Stomach (tissue), 9 donors: ENCODE data around the gene ACAD10. TPM values are rescaled to one million over a fixed set of nuclear protein-coding genes. Genes with fewer than 3 reads are reported as not detected.
A peak's percentile ranks its signal among the peaks of the same experiment; 100 is the strongest.
"Not testable (repeated sequence)": the region's sequence is repeated elsewhere in the genome, so short reads cannot be mapped to it uniquely, and the experiment has no call there.

Source experiments
- DNase-seq, 2 donors: peaks; one replicate each; pipeline versions ENCODE4 v3.0.0 to v3.0.0-alpha.2; 2013 to 2019
- H3K27ac ChIP-seq, 5 donors: fragments of 200-600 bp in 4 of 5; sonication (generic) in 4 of 5; one replicate each; pipeline ENCODE4 v1.5.1; 2013 to 2019; ENCODE audit warnings: mild to moderate bottlenecking in 1 of 5, moderate library complexity in 1 of 5
- H3K27me3 ChIP-seq, 3 donors: fragments of 200-600 bp; sonication (generic); one replicate each; pipeline ENCODE4 v1.5.1; 2017 to 2019; ENCODE audit warnings: mixed run types in 1 of 3
- H3K36me3 ChIP-seq, 4 donors: fragments of 200-600 bp; sonication (generic); 1 replicate in 3 of 4; 2 replicates in 1 of 4; pipeline ENCODE4 v1.5.1; 2016 to 2019
- H3K4me1 ChIP-seq, 4 donors: fragments of 200-600 bp; sonication (generic); one replicate each; pipeline ENCODE4 v1.5.1; 2016 to 2019
- H3K4me3 ChIP-seq, 4 donors: fragments of 200-600 bp; sonication (generic) in 3 of 4; one replicate each; pipeline ENCODE4 v1.5.1; 2016 to 2019; ENCODE audit warnings: mild to moderate bottlenecking in 1 of 4
- H3K9me3 ChIP-seq, 4 donors: fragments of 200-600 bp; sonication (generic); one replicate each; pipeline ENCODE4 v1.5.1; 2016 to 2019
- CTCF ChIP-seq, 7 experiments: fragments of 450-650 bp in 4 of 7; fragments of 200-600 bp in 3 of 7; sonication (generic) in 3 of 7; IDR thresholded peaks; one replicate each; pipeline ENCODE4 v1.5.1; 2016 to 2019; ENCODE audit warnings: antibody characterized with exemption in 7 of 7, control low read depth in 2 of 7, mild to moderate bottlenecking in 1 of 7
- EP300 ChIP-seq: sonication (generic); formaldehyde crosslinking; IDR thresholded peaks from one replicate; pipeline ENCODE4 v1.6.1; 2017; ENCODE audit warnings: antibody characterized with exemption
- POLR2A ChIP-seq, 4 donors: fragments of 450-650 bp; IDR thresholded peaks; one replicate each; pipeline ENCODE4 v1.6.1; 2016; ENCODE audit warnings: antibody characterized with exemption in 4 of 4, control low read depth in 2 of 4, mild to moderate bottlenecking in 1 of 4, moderate library complexity in 1 of 4
- POLR2AphosphoS5 ChIP-seq, 3 donors: sonication (generic); formaldehyde crosslinking; IDR thresholded peaks; one replicate each; pipeline ENCODE4 v1.6.1; 2016; ENCODE audit warnings: antibody characterized with exemption in 3 of 3
- WGBS, 5 donors: extraction: QIAGEN DNeasy Blood & Tissue Kit in 3 of 5; methylation state at CpG; one replicate each; pipeline versions ENCODE4 v1.1.5 to v1.1.7; 2013 to 2018; 5-methylcytosine and 5-hydroxymethylcytosine counted together
- intact Hi-C: fragments of 100-400 bp; cut with DNase I; formaldehyde crosslinking; loops from one replicate; pipeline ENCODE4 v1.15.1; 2023; ENCODE audit warnings: low total_unique reads
- polyA plus RNA-seq, 3 donors: library from polyadenylated mRNA; stranded (reverse); fragments of 200-250 nt; gene quantifications; one replicate each; pipeline ENCODE4 v1.2.3, GENCODE V29; 2013
- total RNA-seq, 5 donors: library from RNA; depleted of rRNA; stranded (reverse); fragments of >200 nt; gene quantifications; one replicate each; pipeline versions ENCODE4 v1.1.0 to v1.2.3, GENCODE V29; 2014 to 2016
- donor health status: healthy with polysubstance abuse.
- donor health status: Bipolar disorder and iron deficiency.
- donor health status: healthy.

The ACAD10 gene
- total and polyA plus RNA-seq, 8 donors = 9.4 to 128 (median 22.4) TPM

- no peak for DNase-seq
- Histone ChIP-seq H3K27ac (no peak overlapping the region), H3K27me3 (no peaks in the 10 kb centered on the region), H3K36me3 (peaks cover 50 to 98% (median 95%) of the 10 kb centered on the region in 4 donors), H3K4me3 (no peak overlapping the region), H3K4me1 (no peaks in the 10 kb centered on the region), H3K9me3 (no peaks in the 10 kb centered on the region)
- TF ChIP-seq POLR2AphosphoS5 (IDR thresholded peaks at IDR 0.05) (no peak), CTCF (IDR thresholded peaks at IDR 0.05) (no peak)
- WGBS, 5 donors = 85 to 94% (median 92%) methylated on average over 6 of the region's 6 CpGs
- intact Hi-C loops = no loop called here
Observed at GRCh38 chr12:111706145-111706544, 20.3 kb downstream of the ACAD10 start.

- no peak overlapping the region for H3K27ac ChIP-seq
- no peak overlapping the region for H3K4me3 ChIP-seq
- 54 to 68% (median 65%) methylated on average over 4 of the region's 4 CpGs for WGBS, 5 donors
- H3K9me3 ChIP-seq = no peaks in the 10 kb centered on the region
- intact Hi-C loops = no loop called here
- H3K27me3 ChIP-seq = no peaks in the 10 kb centered on the region
- peaks cover 0 to 5% (median 0%) of the 10 kb centered on the region in 4 donors for H3K4me1 ChIP-seq
- H3K36me3 ChIP-seq = peaks cover 36 to 97% (median 93%) of the 10 kb centered on the region in 4 donors
- TF ChIP-seq EP300 (no peak), CTCF (IDR thresholded peaks at IDR 0.05) (no peak), POLR2A (IDR thresholded peaks at IDR 0.05) (no peak), POLR2AphosphoS5 (IDR thresholded peaks at IDR 0.05) (no peak)
- peak; percentile 44 to 49 for DNase-seq
Observed at GRCh38 chr12:111715279-111715678, 29.4 kb downstream of the ACAD10 start.

GRCh38 chr12:111719316-111719715 is 33.5 kb downstream of the ACAD10 start:
- H3K27ac ChIP-seq, H3K4me3 ChIP-seq, DNase-seq, H3K9me3 ChIP-seq, H3K4me1 ChIP-seq, H3K27me3 ChIP-seq, intact Hi-C loops: not testable (repeated sequence)
- WGBS, 5 donors = 88 to 96% (median 94%) methylated on average over 10 of the region's 10 CpGs
- H3K36me3 ChIP-seq = peaks cover 24 to 91% (median 81%) of the 10 kb centered on the region in 4 donors

GRCh38 chr12:111720457-111720856 is 34.6 kb downstream of the ACAD10 start:
- WGBS, 5 donors = 92 to 96% (median 94%) methylated on average over 6 of the region's 6 CpGs
- H3K4me1 ChIP-seq = no peaks in the 10 kb centered on the region
- DNase-seq = no peak
- TF ChIP-seq POLR2AphosphoS5 (IDR thresholded peaks at IDR 0.05) (no peak), POLR2A (IDR thresholded peaks at IDR 0.05) (no peak), EP300 (no peak), CTCF (IDR thresholded peaks at IDR 0.05) (no peak)
- no peak overlapping the region for H3K27ac ChIP-seq
- H3K27me3 ChIP-seq = no peaks in the 10 kb centered on the region
- no peak overlapping the region for H3K4me3 ChIP-seq
- H3K9me3 ChIP-seq = no peaks in the 10 kb centered on the region
- peaks cover 24 to 88% (median 77%) of the 10 kb centered on the region in 4 donors for H3K36me3 ChIP-seq
- intact Hi-C loops = no loop called here

- WGBS, 5 donors = 93 to 99% (median 97%) methylated on average over 16 to 46 of the region's 46 CpGs
- DNase-seq, H3K9me3 ChIP-seq, H3K27me3 ChIP-seq, H3K4me1 ChIP-seq, H3K4me3 ChIP-seq, intact Hi-C loops, H3K27ac ChIP-seq: not testable (repeated sequence)
- peaks cover 21 to 88% (median 80%) of the 10 kb centered on the region in 4 donors for H3K36me3 ChIP-seq
Observed at GRCh38 chr12:111723646-111724360, 38.0 kb downstream of the ACAD10 start.
